HG03103 (cell line): Measurements from ENCODE around the gene JSRP1.
A peak's percentile ranks its signal among the peaks of the same experiment; 100 is the strongest.

Source experiments
- ATAC-seq: cut with Tn5 transposase; IDR thresholded peaks from one replicate; pipeline ENCODE4 v1.9.1; 2021; ENCODE audit warnings: low read depth; ENCODE audit not compliant: unreplicated experiment

Gene JSRP1

GRCh38 chr19:2248136-2249009 lies 7.8 kb downstream of the JSRP1 start:
- ATAC-seq: no peak

- ATAC-seq: no peak
Observed at GRCh38 chr19:2247433-2248101, 8.7 kb downstream of the JSRP1 start.

GRCh38 chr19:2246801-2247361 lies 9.3 kb downstream of the JSRP1 start:
- no peak for ATAC-seq

GRCh38 chr19:2246014-2246620 lies 10.1 kb downstream of the JSRP1 start:
- ATAC-seq: no peak

GRCh38 chr19:2245273-2245672 lies 10.9 kb downstream of the JSRP1 start:
- ATAC-seq: no peak

GRCh38 chr19:2244486-2244885 lies 11.7 kb downstream of the JSRP1 start:
- ATAC-seq: no peak

GRCh38 chr19:2244125-2244411 lies 12.1 kb downstream of the JSRP1 start:
- no peak for ATAC-seq

GRCh38 chr19:2243274-2244124 lies 12.7 kb downstream of the JSRP1 start:
- ATAC-seq: no peak

GRCh38 chr19:2242816-2243215 lies 13.4 kb downstream of the JSRP1 start:
- ATAC-seq: no peak

- no peak for ATAC-seq
Observed at GRCh38 chr19:2242092-2242537, 14.1 kb downstream of the JSRP1 start.

GRCh38 chr19:2240881-2241760 lies 15.1 kb downstream of the JSRP1 start:
- ATAC-seq: no peak

GRCh38 chr19:2239771-2240770 lies 16.1 kb downstream of the JSRP1 start:
- ATAC-seq: no peak

GRCh38 chr19:2239173-2239572 lies 17.0 kb downstream of the JSRP1 start:
- no peak for ATAC-seq

GRCh38 chr19:2237869-2238153 lies 18.4 kb downstream of the JSRP1 start:
- ATAC-seq: no peak

- no peak for ATAC-seq
Observed at GRCh38 chr19:2237051-2237868, 19.0 kb downstream of the JSRP1 start.

- peak; percentile 64 for ATAC-seq
Observed at GRCh38 chr19:2236314-2237050, 19.7 kb downstream of the JSRP1 start, which contains the start of the genes PLEKHJ1 and SF3A2. Gene PLEKHJ1 (minus strand): TSS chr19:2236329. CDS start chr19:2236248, 81 bp downstream. Gene SF3A2 (plus strand): TSS chr19:2236824. CDS start chr19:2243419, 6,595 bp downstream.

GRCh38 chr19:2236064-2236313 lies 20.2 kb downstream of the JSRP1 start:
- ATAC-seq: peak; percentile 12
